Neuronal stem cell (in vitro differentiated cells): Measurements from ENCODE around the gene TMEM201.

Experiments
- DNase-seq: peaks from one replicate; pipeline ENCODE4 v3.0.0-alpha.2; 2013; ENCODE audit warnings: low spot score
- H2AFZ ChIP-seq: one replicate; pipeline ENCODE4 v1.6.1; 2013; ENCODE audit warnings: mild to moderate bottlenecking, low read length, inconsistent platforms
- H2AK5ac ChIP-seq: 2 replicates; pipeline ENCODE4 v1.6.1; 2013; ENCODE audit warnings: low read depth, mild to moderate bottlenecking, inconsistent platforms, low read length, moderate library complexity, mixed read lengths
- H2BK120ac ChIP-seq: 2 replicates; pipeline ENCODE4 v1.6.1; 2013; ENCODE audit warnings: low read depth, mild to moderate bottlenecking, inconsistent platforms, low read length, moderate library complexity, mixed read lengths
- H2BK12ac ChIP-seq: one replicate; pipeline ENCODE4 v1.6.1; 2013; ENCODE audit warnings: low read length, inconsistent platforms
- H2BK15ac ChIP-seq: 2 replicates; pipeline ENCODE4 v1.6.1; 2013; ENCODE audit warnings: mild to moderate bottlenecking, low read length, inconsistent platforms, mixed read lengths
- H2BK5ac ChIP-seq: one replicate; pipeline ENCODE4 v1.6.1; 2013; ENCODE audit warnings: inconsistent platforms, mild to moderate bottlenecking, low read length, moderate library complexity
- H3K14ac ChIP-seq: one replicate; pipeline ENCODE4 v1.6.1; 2013; ENCODE audit warnings: low read length, inconsistent platforms
- H3K18ac ChIP-seq: 2 replicates; pipeline ENCODE4 v1.6.1; 2013; ENCODE audit warnings: low read length, inconsistent platforms
- H3K23ac ChIP-seq: 2 replicates; pipeline ENCODE4 v1.6.1; 2013; ENCODE audit warnings: low read depth, mild to moderate bottlenecking, mixed read lengths, low read length, inconsistent platforms; ENCODE audit not compliant: poor library complexity
- H3K27ac ChIP-seq: replicated peaks from 3 replicates; pipeline ENCODE4 v1.5.1; 2013; ENCODE audit warnings: low read length, inconsistent platforms
- H3K27me3 ChIP-seq, 3 experiments: 2 replicates each; pipeline ENCODE4 v1.6.1; 2013; ENCODE audit warnings: low read length in 3 of 3, mild to moderate bottlenecking in 2 of 3, inconsistent platforms in 1 of 3, low read depth in 1 of 3, mixed read lengths in 1 of 3, moderate library complexity in 1 of 3; ENCODE audit not compliant: control insufficient read depth in 3 of 3, insufficient read depth in 3 of 3
- H3K36me3 ChIP-seq, 2 donors: replicated peaks in 1 of 2; 2 replicates each; pipeline ENCODE4 v1.6.1; 2013; ENCODE audit warnings: low read length in 2 of 2; ENCODE audit not compliant: control insufficient read depth in 2 of 2, insufficient read depth in 2 of 2
- H3K4ac ChIP-seq: 2 replicates; pipeline ENCODE4 v1.6.1; 2013; ENCODE audit warnings: inconsistent platforms, mild to moderate bottlenecking, low read length, moderate library complexity
- H3K4me1 ChIP-seq, 2 donors: 1 replicate in 1 of 2; 2 replicates in 1 of 2; pipeline ENCODE4 v1.6.1; 2013; ENCODE audit warnings: low read length in 2 of 2, low read depth in 1 of 2; ENCODE audit not compliant: control insufficient read depth in 2 of 2, insufficient read depth in 1 of 2
- H3K4me2 ChIP-seq: one replicate; pipeline ENCODE4 v1.6.1; 2013; ENCODE audit warnings: mild to moderate bottlenecking, low read length, inconsistent platforms; ENCODE audit not compliant: insufficient read depth, poor library complexity, severe bottlenecking
- H3K4me3 ChIP-seq, 2 donors: 2 replicates each; pipeline ENCODE4 v1.5.1; 2013; ENCODE audit warnings: low read length in 2 of 2, mild to moderate bottlenecking in 2 of 2, inconsistent platforms in 1 of 2, moderate library complexity in 1 of 2
- H3K79me1 ChIP-seq: one replicate; pipeline ENCODE4 v1.6.1; 2013; ENCODE audit warnings: low read depth, mild to moderate bottlenecking, inconsistent platforms, low read length, moderate library complexity
- H3K9ac ChIP-seq: one replicate; pipeline ENCODE4 v1.6.1; 2013; ENCODE audit warnings: mild to moderate bottlenecking, low read depth, low read length, inconsistent platforms; ENCODE audit not compliant: poor library complexity
- H3K9me3 ChIP-seq, 2 donors: replicated peaks in 1 of 2; 2 replicates each; pipeline versions ENCODE3 to v1.6.1; 2013; ENCODE audit warnings: low read length in 2 of 2, mild to moderate bottlenecking in 2 of 2, inconsistent platforms in 1 of 2, low read depth in 1 of 2, mixed read lengths in 1 of 2, moderate library complexity in 1 of 2; ENCODE audit not compliant: control insufficient read depth in 2 of 2, insufficient read depth in 1 of 2
- H4K8ac ChIP-seq: one replicate; pipeline ENCODE4 v1.6.1; 2013; ENCODE audit warnings: low read depth, mild to moderate bottlenecking, inconsistent platforms, low read length, moderate library complexity
- H4K91ac ChIP-seq: one replicate; pipeline ENCODE4 v1.6.1; 2013; ENCODE audit warnings: low read length, low read depth, mild to moderate bottlenecking, inconsistent platforms; ENCODE audit not compliant: poor library complexity
- WGBS, 2 donors: extraction: QIAGEN DNeasy Blood & Tissue Kit; methylation state at CpG; one replicate each; pipeline ENCODE4 v1.1.7; 2013; ENCODE audit warnings: missing lambda C conversion rate in 2 of 2, mixed read lengths in 1 of 2; ENCODE audit not compliant: insufficient read length in 2 of 2, insufficient replicate concordance in 1 of 2; ENCODE audit errors: extremely low coverage in 2 of 2; 5-methylcytosine and 5-hydroxymethylcytosine counted together

The TMEM201 gene

GRCh38 chr1:9634582-9634981 is 45.9 kb downstream of the TMEM201 start:
- H2BK5ac ChIP-seq, result no peak overlapping the region
- H3K9me3 ChIP-seq, result peaks cover 0 to 6% of the 10 kb centered on the region in 2 donors
- no peak for DNase-seq
- no peak overlapping the region for H3K4ac ChIP-seq
- H4K91ac ChIP-seq, result no peak overlapping the region
- no peak overlapping the region for H3K27ac ChIP-seq
- H3K36me3 ChIP-seq, result no peaks in the 10 kb centered on the region
- no peak overlapping the region for H2AK5ac ChIP-seq
- no peak overlapping the region for H3K14ac ChIP-seq
- no peak overlapping the region for H3K4me3 ChIP-seq
- H3K4me1 ChIP-seq, result no peaks in the 10 kb centered on the region
- no peak overlapping the region for H4K8ac ChIP-seq
- H2BK120ac ChIP-seq, result no peak overlapping the region
- H3K18ac ChIP-seq, result no peak overlapping the region
- H2BK12ac ChIP-seq, result no peak overlapping the region
- H3K27me3 ChIP-seq, result peaks cover 0 to 20% (median 0%) of the 10 kb centered on the region in 3 experiments
- H2BK15ac ChIP-seq, result no peak overlapping the region
- H2AFZ ChIP-seq, result no peak overlapping the region
- WGBS, 2 donors, result no CpG with 5 or more reads among the region's 2 CpGs
- H3K23ac ChIP-seq, result no peak overlapping the region
- H3K79me1 ChIP-seq, result no peaks in the 10 kb centered on the region
- H3K4me2 ChIP-seq, result no peak overlapping the region
- H3K9ac ChIP-seq, result no peak overlapping the region

DNA sequence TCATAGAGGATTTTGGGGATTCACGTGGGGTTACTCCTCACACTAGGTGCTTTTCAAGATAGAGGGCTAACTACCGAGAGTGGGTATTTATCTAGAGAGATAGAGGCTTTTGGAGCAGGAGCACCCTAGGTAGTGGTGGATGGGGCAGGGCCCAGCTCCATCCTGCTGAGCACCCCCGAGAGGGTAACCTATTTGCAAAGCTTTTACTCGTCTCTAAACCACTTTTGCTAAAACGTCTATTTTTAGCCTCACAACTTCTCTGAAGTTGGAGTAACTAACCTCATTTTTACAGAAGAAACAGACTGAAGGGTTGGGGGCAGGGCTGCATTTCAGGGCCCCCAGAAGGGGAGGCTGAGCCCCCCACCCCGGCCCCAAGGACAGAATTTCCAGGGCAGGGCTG is 50.5 kb downstream of the TMEM201 start:
- H2BK5ac ChIP-seq, result no peak overlapping the region
- no peak overlapping the region for H3K9ac ChIP-seq
- no peak overlapping the region for H2AFZ ChIP-seq
- H3K27ac ChIP-seq, result no peak overlapping the region
- H2BK120ac ChIP-seq, result no peak overlapping the region
- H3K9me3 ChIP-seq, result peaks cover 0 to 6% of the 10 kb centered on the region in 2 donors
- H2BK15ac ChIP-seq, result no peak overlapping the region
- H4K91ac ChIP-seq, result no peak overlapping the region
- no peaks in the 10 kb centered on the region for H3K4me1 ChIP-seq
- H2BK12ac ChIP-seq, result no peak overlapping the region
- no CpG with 5 or more reads among the region's 6 CpGs for WGBS, 2 donors
- H3K36me3 ChIP-seq, result no peaks in the 10 kb centered on the region
- no peak overlapping the region for H3K23ac ChIP-seq
- H3K4me3 ChIP-seq, result no peak overlapping the region
- H3K14ac ChIP-seq, result no peak overlapping the region
- DNase-seq, result no peak
- H3K79me1 ChIP-seq, result no peaks in the 10 kb centered on the region
- H3K18ac ChIP-seq, result no peak overlapping the region
- H3K4ac ChIP-seq, result no peak overlapping the region
- H3K27me3 ChIP-seq, result peaks cover 0 to 6% (median 0%) of the 10 kb centered on the region in 3 experiments
- no peak overlapping the region for H4K8ac ChIP-seq
- no peak overlapping the region for H2AK5ac ChIP-seq
- no peak overlapping the region for H3K4me2 ChIP-seq

- no peaks in the 10 kb centered on the region for H3K4me1 ChIP-seq
- no peak overlapping the region for H2AK5ac ChIP-seq
- H3K18ac ChIP-seq, result no peak overlapping the region
- no CpG with 5 or more reads among the region's 8 CpGs for WGBS, 2 donors
- H3K4me3 ChIP-seq, result no peak overlapping the region
- H2BK120ac ChIP-seq, result no peak overlapping the region
- H3K9ac ChIP-seq, result no peak overlapping the region
- H4K8ac ChIP-seq, result no peak overlapping the region
- H2BK12ac ChIP-seq, result no peak overlapping the region
- no peaks in the 10 kb centered on the region for H3K79me1 ChIP-seq
- no peak overlapping the region for H2BK5ac ChIP-seq
- no peak overlapping the region for H4K91ac ChIP-seq
- no peak overlapping the region for H3K14ac ChIP-seq
- no peak for DNase-seq
- H3K27me3 ChIP-seq, result peaks cover 0 to 15% (median 0%) of the 10 kb centered on the region in 3 experiments
- no peak overlapping the region for H3K23ac ChIP-seq
- no peak overlapping the region for H3K4ac ChIP-seq
- no peak overlapping the region for H3K27ac ChIP-seq
- no peaks in the 10 kb centered on the region for H3K36me3 ChIP-seq
- H3K4me2 ChIP-seq, result no peak overlapping the region
- peak overlapping the region; percentile 87 for H2BK15ac ChIP-seq
- no peak overlapping the region for H2AFZ ChIP-seq
- no peaks in the 10 kb centered on the region for H3K9me3 ChIP-seq
Measured at GRCh38 chr1:9643351-9644256, 54.9 kb downstream of the TMEM201 start.

GRCh38 chr1:9646037-9646436 is 57.3 kb downstream of the TMEM201 start:
- H4K91ac ChIP-seq, result no peak overlapping the region
- H2BK5ac ChIP-seq, result no peak overlapping the region
- H2AK5ac ChIP-seq, result no peak overlapping the region
- no peak overlapping the region for H3K4me3 ChIP-seq
- H2BK120ac ChIP-seq, result no peak overlapping the region
- H3K4ac ChIP-seq, result no peak overlapping the region
- H3K79me1 ChIP-seq, result no peaks in the 10 kb centered on the region
- no peak overlapping the region for H3K23ac ChIP-seq
- WGBS, 2 donors, result no CpG with 5 or more reads among the region's 13 CpGs
- H2BK12ac ChIP-seq, result no peak overlapping the region
- no peak overlapping the region for H3K27ac ChIP-seq
- no peak overlapping the region for H3K9ac ChIP-seq
- no peak overlapping the region for H2BK15ac ChIP-seq
- H4K8ac ChIP-seq, result no peak overlapping the region
- no peak overlapping the region for H3K14ac ChIP-seq
- no peak overlapping the region for H3K18ac ChIP-seq
- H3K27me3 ChIP-seq, result peaks cover 0 to 36% (median 5%) of the 10 kb centered on the region in 3 experiments
- no peak for DNase-seq
- H3K9me3 ChIP-seq, result no peaks in the 10 kb centered on the region
- no peaks in the 10 kb centered on the region for H3K4me1 ChIP-seq
- no peak overlapping the region for H3K4me2 ChIP-seq
- H2AFZ ChIP-seq, result no peak overlapping the region
- H3K36me3 ChIP-seq, result no peaks in the 10 kb centered on the region
